Fibroblast of the conjunctiva (primary cell): Measurements from ENCODE around the gene ATP5F1B.
A peak's percentile ranks its signal among the peaks of the same experiment; 100 is the strongest.
"Not testable (repeated sequence)": the region's sequence is repeated elsewhere in the genome, so short reads cannot be mapped to it uniquely, and the experiment has no call there.

Experiments used
- DNase-seq: peaks from one replicate; pipeline ENCODE4 v3.0.0-alpha.2; 2010; ENCODE audit warnings: low read depth

The ATP5F1B gene

GRCh38 chr12:56645717-56646446 lies at the start of gene ATP5F1B:
TSS of gene ATP5F1B (minus strand) at chr12:56645984. CDS start at chr12:56645963, 21 bp downstream.
- peak; percentile 100 for DNase-seq

- no peak for DNase-seq
Measured at GRCh38 chr12:56694161-56694560, 48.4 kb upstream of the ATP5F1B start.

GRCh38 chr12:56688846-56689109 lies 43.0 kb upstream of the ATP5F1B start:
- no peak for DNase-seq

- peak; percentile 96 for DNase-seq
Measured at GRCh38 chr12:56688129-56688845, 42.5 kb upstream of the ATP5F1B start, which contains the start of gene PTGES3. TSS of gene PTGES3 (minus strand) at chr12:56688284. CDS start at chr12:56687999, 285 bp downstream.

- DNase-seq, result no peak
Measured at GRCh38 chr12:56687223-56688128, 41.7 kb upstream of the ATP5F1B start.

- DNase-seq, result no peak
Measured at GRCh38 chr12:56684745-56685359, 39.1 kb upstream of the ATP5F1B start.

- no peak for DNase-seq
Measured at GRCh38 chr12:56682323-56682722, 36.5 kb upstream of the ATP5F1B start.

GRCh38 chr12:56679883-56680575 lies 34.2 kb upstream of the ATP5F1B start:
- no peak for DNase-seq

GRCh38 chr12:56678852-56679251 lies 33.1 kb upstream of the ATP5F1B start:
- no peak for DNase-seq

- no peak for DNase-seq
Measured at GRCh38 chr12:56677680-56678079, 31.9 kb upstream of the ATP5F1B start.

GRCh38 chr12:56676851-56677580 lies 31.2 kb upstream of the ATP5F1B start:
- DNase-seq, result no peak

GRCh38 chr12:56671608-56672007 lies 25.8 kb upstream of the ATP5F1B start:
- DNase-seq, result no peak

GRCh38 chr12:56670836-56671235 lies 25.1 kb upstream of the ATP5F1B start:
- no peak for DNase-seq

- DNase-seq, result no peak
Measured at GRCh38 chr12:56668197-56668457, 22.3 kb upstream of the ATP5F1B start.

GRCh38 chr12:56661979-56662638 lies 16.3 kb upstream of the ATP5F1B start:
- DNase-seq, result no peak

- no peak for DNase-seq
Measured at GRCh38 chr12:56661560-56661959, 15.8 kb upstream of the ATP5F1B start.

GRCh38 chr12:56658921-56659320 lies 13.1 kb upstream of the ATP5F1B start:
- DNase-seq, result no peak

- no peak for DNase-seq
Measured at GRCh38 chr12:56657416-56658379, 11.9 kb upstream of the ATP5F1B start.

GRCh38 chr12:56653781-56654180 lies 8.0 kb upstream of the ATP5F1B start:
- DNase-seq, result not testable (repeated sequence)
